Measurements from ENCODE around the gene ERCC6L.
"Not testable (repeated sequence)": the region's sequence is repeated elsewhere in the genome, so short reads cannot be mapped to it uniquely, and the experiment has no call there.

ERCC6L gene

GRCh38 chrX:72243472-72243871 lies 4.6 kb upstream of the ERCC6L start:
- DNase-seq = no peak

GRCh38 chrX:72240976-72241375 lies 2.1 kb upstream of the ERCC6L start:
- no peak for DNase-seq

- DNase-seq = no peak
Observed at GRCh38 chrX:72238183-72238582, 644 bp downstream of the ERCC6L start.

GRCh38 chrX:72236841-72237240 lies 2.0 kb downstream of the ERCC6L start:
- DNase-seq = no peak

- DNase-seq = no peak
Observed at GRCh38 chrX:72230290-72230689, 8.5 kb downstream of the ERCC6L start.

- DNase-seq = not testable (repeated sequence)
Observed at GRCh38 chrX:72220375-72220774, 18.5 kb downstream of the ERCC6L start.

GRCh38 chrX:72216973-72217372 lies 21.9 kb downstream of the ERCC6L start:
- no peak for DNase-seq

- no peak for DNase-seq
Observed at GRCh38 chrX:72208126-72208800, 30.6 kb downstream of the ERCC6L start.

GRCh38 chrX:72207366-72207765 lies 31.5 kb downstream of the ERCC6L start:
- DNase-seq = no peak

GRCh38 chrX:72205706-72206105 lies 33.1 kb downstream of the ERCC6L start:
- no peak for DNase-seq

GRCh38 chrX:72203421-72203820 lies 35.4 kb downstream of the ERCC6L start:
- DNase-seq = no peak

GRCh38 chrX:72202792-72203401 lies 35.9 kb downstream of the ERCC6L start:
- no peak for DNase-seq

GRCh38 chrX:72201836-72202536 lies 36.8 kb downstream of the ERCC6L start:
- no peak for DNase-seq

GRCh38 chrX:72182924-72183323 lies 55.9 kb downstream of the ERCC6L start:
- no peak for DNase-seq

- DNase-seq = peak; percentile 71
Observed at GRCh38 chrX:72181178-72182125, 57.4 kb downstream of the ERCC6L start, which contains the start of gene PIN4. Gene PIN4, plus strand, starts transcription at chrX:72181757. Its CDS starts 29 bp downstream, at chrX:72181786.

- DNase-seq = no peak
Observed at GRCh38 chrX:72180539-72180938, 58.3 kb downstream of the ERCC6L start.

GRCh38 chrX:72176981-72177380 lies 61.8 kb downstream of the ERCC6L start:
- DNase-seq = no peak

GRCh38 chrX:72176289-72176688 lies 62.5 kb downstream of the ERCC6L start:
- DNase-seq = not testable (repeated sequence)

- peak; percentile 8 for DNase-seq
Observed at GRCh38 chrX:72169008-72169728, 69.7 kb downstream of the ERCC6L start.

GRCh38 chrX:72165551-72165950 lies 73.3 kb downstream of the ERCC6L start:
- no peak for DNase-seq

GRCh38 chrX:72159769-72160168 lies 79.1 kb downstream of the ERCC6L start:
- no peak for DNase-seq

GRCh38 chrX:72158773-72159172 lies 80.1 kb downstream of the ERCC6L start:
- DNase-seq = no peak
